ENCODE results near the gene MICA.
"Not testable (repeated sequence)": the region's sequence is repeated elsewhere in the genome, so short reads cannot be mapped to it uniquely, and the experiment has no call there.

MICA gene

GRCh38 chr6:31381666-31382065 is 21.7 kb upstream of the MICA start:
- DNase-seq, result no peak

- no peak for DNase-seq
Measured at GRCh38 chr6:31383149-31383548, 20.2 kb upstream of the MICA start.

- DNase-seq, result no peak
Measured at GRCh38 chr6:31385041-31385440, 18.4 kb upstream of the MICA start.

GRCh38 chr6:31386099-31386498 is 17.3 kb upstream of the MICA start:
- no peak for DNase-seq

- no peak for DNase-seq
Measured at GRCh38 chr6:31386977-31387376, 16.4 kb upstream of the MICA start.

GRCh38 chr6:31388916-31389801 is 14.2 kb upstream of the MICA start:
- DNase-seq, result not testable (repeated sequence)

- not testable (repeated sequence) for DNase-seq
Measured at GRCh38 chr6:31389802-31390132, 13.6 kb upstream of the MICA start.

GRCh38 chr6:31393932-31394331 is 9.5 kb upstream of the MICA start:
- DNase-seq, result no peak

GRCh38 chr6:31394381-31394780 is 9.0 kb upstream of the MICA start:
- DNase-seq, result no peak

- no peak for DNase-seq
Measured at GRCh38 chr6:31395832-31396231, 7.6 kb upstream of the MICA start.

- peak in 50 of 56 donors; percentile 5 to 90 (median 56) for DNase-seq
Measured at GRCh38 chr6:31396422-31397152, 6.8 kb upstream of the MICA start.

GRCh38 chr6:31397153-31397499 is 6.3 kb upstream of the MICA start:
- not testable (repeated sequence) for DNase-seq

- no peak for DNase-seq
Measured at GRCh38 chr6:31397901-31398525, 5.4 kb upstream of the MICA start.

- peak in 52 of 56 donors; percentile 4 to 87 (median 66) for DNase-seq
Measured at GRCh38 chr6:31399589-31400466, 3.6 kb upstream of the MICA start.

- DNase-seq, result peak in 38 of 56 donors; percentile 3 to 70 (median 26)
Measured at GRCh38 chr6:31400467-31401289, 2.7 kb upstream of the MICA start.

GRCh38 chr6:31401403-31401802 is 2.0 kb upstream of the MICA start:
- no peak for DNase-seq

GRCh38 chr6:31402324-31403282 is 792 bp upstream of the MICA start:
- peak in 2 of 56 donors; percentile 31 to 35 for DNase-seq

GRCh38 chr6:31404061-31404364 is 618 bp downstream of the MICA start:
- not testable (repeated sequence) for DNase-seq

GRCh38 chr6:31405996-31406395 is 2.6 kb downstream of the MICA start:
- no peak for DNase-seq

All from nucleus accumbens (tissue), 56 donors.